Activated T-helper 17 cell treated with anti-CD3 and anti-CD28 coated beads, Interleukin-2, amount 50 U/mL, for 72 hours (primary cell): Measurements from ENCODE around the gene CETP. TPM values are rescaled to one million over a fixed set of nuclear protein-coding genes. Genes with fewer than 3 reads are reported as not detected.

Experiments
- ATAC-seq: fragments of 150-1000 bp; cut with Tn5 transposase; replicated peaks from 2 replicates; pipeline ENCODE4 v1.10.0; 2021; ENCODE audit warnings: mild to moderate bottlenecking, moderate library complexity
- H3K27ac Mint-ChIP-seq: one replicate; pipeline ENCODE4 v1.8.0; 2022; ENCODE audit warnings: mixed read lengths
- H3K27me3 Mint-ChIP-seq: one replicate; pipeline ENCODE4 v1.8.0; 2022; ENCODE audit warnings: mixed read lengths
- H3K36me3 Mint-ChIP-seq: one replicate; pipeline ENCODE4 v1.8.0; 2022; ENCODE audit warnings: low read depth, mild to moderate bottlenecking, mixed read lengths
- H3K4me1 Mint-ChIP-seq: one replicate; pipeline ENCODE4 v1.8.0; 2022; ENCODE audit warnings: mixed read lengths
- H3K4me3 Mint-ChIP-seq: one replicate; pipeline ENCODE4 v1.8.0; 2022; ENCODE audit warnings: mild to moderate bottlenecking, mixed read lengths
- H3K9me3 Mint-ChIP-seq: one replicate; pipeline ENCODE4 v1.8.0; 2022; ENCODE audit warnings: mixed read lengths
- total RNA-seq, 2 donors: library from RNA; stranded (reverse); gene quantifications; one replicate each; pipeline ENCODE4 v1.2.3, GENCODE V29; 2022

Gene CETP
- total RNA-seq, 2 donors from 2014 or later = not detected

DNA sequence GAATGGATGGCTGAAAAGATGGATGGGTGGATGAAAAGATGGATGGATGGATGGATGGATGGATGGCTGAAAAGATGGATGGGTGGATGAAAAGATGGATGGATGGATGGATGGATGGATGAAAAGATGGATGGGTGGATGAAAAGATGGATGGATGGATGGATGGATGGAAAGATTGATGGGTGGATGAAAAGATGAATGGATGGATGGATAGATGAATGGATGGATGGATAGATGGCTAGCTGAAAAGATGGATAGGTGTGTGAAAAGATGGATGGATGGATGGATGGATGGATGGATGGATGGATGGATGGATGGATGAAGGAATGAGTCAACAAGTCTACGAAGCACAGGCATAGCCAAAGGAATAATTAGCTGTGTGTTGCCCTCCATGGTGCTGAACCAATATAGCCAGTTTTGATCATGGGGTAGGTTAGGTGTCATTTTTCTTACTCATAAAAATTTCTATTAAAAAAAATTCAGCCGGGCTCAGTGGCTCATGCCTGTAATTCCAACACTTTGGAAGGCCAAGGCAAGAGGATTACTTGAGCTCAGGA, 68.7 kb downstream of the CETP start:
- Mint-ChIP-seq H3K9me3 (no peaks in the 10 kb centered on the region), H3K4me3 (no peak overlapping the region), H3K27me3 (no peaks in the 10 kb centered on the region), H3K36me3 (peaks cover 90% of the 10 kb centered on the region), H3K27ac (peak overlapping the region; percentile 79), H3K4me1 (peaks cover 26% of the 10 kb centered on the region)
- no peak for ATAC-seq

DNA sequence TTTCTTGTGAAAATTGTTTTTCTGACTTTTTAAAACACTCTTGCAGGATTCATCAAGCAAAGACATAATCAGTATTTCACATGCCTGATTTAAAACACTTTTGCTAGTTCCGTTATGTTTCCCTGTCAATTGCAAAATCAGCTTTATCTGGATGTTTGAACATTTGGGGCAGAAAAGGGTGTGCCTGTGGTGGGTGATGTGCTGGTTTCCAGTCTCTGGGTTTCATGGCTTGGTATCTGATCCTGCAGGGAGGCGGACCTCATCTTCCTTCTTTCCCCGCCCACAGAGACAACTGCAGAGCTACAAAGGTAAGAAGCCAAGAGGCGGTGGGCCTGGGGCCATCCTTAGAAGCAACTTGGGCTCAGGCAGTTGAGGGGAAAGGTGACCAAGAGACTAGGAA, 69.4 kb downstream of the CETP start:
- Mint-ChIP-seq H3K4me1 (peaks cover 32% of the 10 kb centered on the region), H3K27ac (peak overlapping the region; percentile 8), H3K4me3 (no peak overlapping the region), H3K27me3 (no peaks in the 10 kb centered on the region), H3K9me3 (no peaks in the 10 kb centered on the region), H3K36me3 (peaks cover 90% of the 10 kb centered on the region)
- no peak for ATAC-seq

DNA sequence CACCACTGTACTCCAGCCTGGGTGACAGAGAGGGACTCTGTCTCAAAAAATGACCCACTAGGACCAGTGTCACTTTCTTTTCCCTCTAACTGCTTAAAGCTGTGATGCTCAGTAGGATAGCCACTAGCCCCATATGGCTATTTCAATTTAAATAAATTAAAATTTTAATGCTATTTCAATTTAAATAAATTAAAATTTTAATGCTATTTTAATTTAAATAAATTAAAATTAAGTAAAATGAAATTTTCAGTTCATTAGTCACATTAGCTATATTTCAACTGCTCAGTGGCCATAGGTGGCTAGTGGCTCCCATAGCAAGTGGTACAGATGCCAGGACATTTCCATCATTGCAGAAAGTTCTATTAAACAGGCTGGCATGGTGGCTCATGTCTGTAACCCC, 70.6 kb downstream of the CETP start:
- Mint-ChIP-seq H3K4me1 (peaks cover 29% of the 10 kb centered on the region), H3K36me3 (peaks cover 88% of the 10 kb centered on the region), H3K9me3 (no peaks in the 10 kb centered on the region), H3K27ac (no peak overlapping the region), H3K27me3 (no peaks in the 10 kb centered on the region), H3K4me3 (no peak overlapping the region)
- no peak for ATAC-seq

DNA sequence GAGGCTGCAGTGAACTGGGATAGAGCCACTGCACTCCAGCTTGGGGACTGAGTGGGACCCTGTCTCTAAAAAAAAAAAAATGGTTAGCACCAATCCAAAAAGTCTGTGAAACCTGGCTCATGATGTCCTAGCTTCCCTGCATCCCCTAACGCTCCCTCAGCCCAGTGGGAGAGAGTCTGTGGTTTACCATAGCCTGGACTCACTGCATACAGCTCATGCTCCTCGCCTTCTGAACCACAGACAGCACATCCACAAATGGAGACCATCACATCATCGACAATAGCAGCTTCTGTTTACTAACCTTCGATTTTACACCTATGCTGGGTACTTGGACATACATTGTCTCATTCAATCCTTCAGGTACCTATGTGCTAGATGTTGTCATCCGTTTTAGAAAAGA, 71.2 kb downstream of the CETP start:
- H3K27ac Mint-ChIP-seq = peak overlapping the region; percentile 74
- no peak for ATAC-seq
- H3K4me1 Mint-ChIP-seq = peaks cover 30% of the 10 kb centered on the region
- no peaks in the 10 kb centered on the region for H3K27me3 Mint-ChIP-seq
- H3K9me3 Mint-ChIP-seq = no peaks in the 10 kb centered on the region
- H3K36me3 Mint-ChIP-seq = peaks cover 90% of the 10 kb centered on the region
- H3K4me3 Mint-ChIP-seq = no peak overlapping the region

Other genes starting within 250 kb of the CETP start
- gene NUP93, start 231.8 kb upstream of the CETP start, total RNA-seq = 100 to 1,000 TPM in 1 of 2 donors, 10 to 100 TPM in 1; 51.5 to 112 TPM
- not detected for gene SLC12A3, start 96.7 kb upstream of the CETP start, total RNA-seq
- gene HERPUD1, start 29.8 kb upstream of the CETP start, total RNA-seq = 100 to 1,000 TPM; 162 to 186 TPM
- 100 to 1,000 TPM; 182 to 219 TPM for gene NLRC5, start 27.6 kb downstream of the CETP start, total RNA-seq
- gene CPNE2, start 130.6 kb downstream of the CETP start, total RNA-seq = 1 to 10 TPM; 3.8 to 4.4 TPM
- gene PSME3IP1, start 224.1 kb downstream of the CETP start, total RNA-seq = 100 to 1,000 TPM in 1 of 2 donors, 10 to 100 TPM in 1; 79.0 to 103 TPM
- 10 to 100 TPM; 34.1 to 37.4 TPM for gene RSPRY1, start 224.4 kb downstream of the CETP start, total RNA-seq